ENCODE data around the gene NLGN1. TPM values are rescaled to one million over a fixed set of nuclear protein-coding genes. Genes with fewer than 3 reads are reported as not detected.

The NLGN1 gene
- total and polyA plus RNA-seq, 2 experiments from 2014 or later = 5.1 to 11.2 TPM

- WGBS (ENCODE audit: low lambda C conversion rate, missing lambda C conversion rate) = 88% methylated on average over 1 of the region's 1 CpG
- Histone ChIP-seq H3K27me3 (no peaks in the 10 kb centered on the region), H3K9me3 (ENCODE audit: low read depth) (no peaks in the 10 kb centered on the region), H4K20me1 (ENCODE audit: insufficient read depth, poor library complexity, severe bottlenecking) (no peaks in the 10 kb centered on the region), H3K36me3 (replicated peaks; ENCODE audit: insufficient read depth, low read depth) (no peaks in the 10 kb centered on the region), H2AFZ (no peak overlapping the region), H3K79me2 (no peaks in the 10 kb centered on the region), H3K4me2 (no peak overlapping the region), H3K9me2 (replicated peaks; ENCODE audit: insufficient read depth) (no peaks in the 10 kb centered on the region), H3K4me3 (no peak overlapping the region), H3K27ac (no peak overlapping the region), H3K4me1 (ENCODE audit: insufficient read depth) (peaks cover 12% of the 10 kb centered on the region)
- TF ChIP-seq EZH2phosphoT487 (IDR thresholded peaks at IDR 0.05; ENCODE audit: low read depth, severe bottlenecking, unreplicated experiment) (no peak), EZH2 (IDR thresholded peaks at IDR 0.05; ENCODE audit: borderline replicate concordance) (no peak)
- TF ChIP-seq, protein P1, sequence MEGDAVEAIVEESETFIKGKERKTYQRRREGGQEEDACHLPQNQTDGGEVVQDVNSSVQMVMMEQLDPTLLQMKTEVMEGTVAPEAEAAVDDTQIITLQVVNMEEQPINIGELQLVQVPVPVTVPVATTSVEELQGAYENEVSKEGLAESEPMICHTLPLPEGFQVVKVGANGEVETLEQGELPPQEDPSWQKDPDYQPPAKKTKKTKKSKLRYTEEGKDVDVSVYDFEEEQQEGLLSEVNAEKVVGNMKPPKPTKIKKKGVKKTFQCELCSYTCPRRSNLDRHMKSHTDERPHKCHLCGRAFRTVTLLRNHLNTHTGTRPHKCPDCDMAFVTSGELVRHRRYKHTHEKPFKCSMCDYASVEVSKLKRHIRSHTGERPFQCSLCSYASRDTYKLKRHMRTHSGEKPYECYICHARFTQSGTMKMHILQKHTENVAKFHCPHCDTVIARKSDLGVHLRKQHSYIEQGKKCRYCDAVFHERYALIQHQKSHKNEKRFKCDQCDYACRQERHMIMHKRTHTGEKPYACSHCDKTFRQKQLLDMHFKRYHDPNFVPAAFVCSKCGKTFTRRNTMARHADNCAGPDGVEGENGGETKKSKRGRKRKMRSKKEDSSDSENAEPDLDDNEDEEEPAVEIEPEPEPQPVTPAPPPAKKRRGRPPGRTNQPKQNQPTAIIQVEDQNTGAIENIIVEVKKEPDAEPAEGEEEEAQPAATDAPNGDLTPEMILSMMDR (IDR thresholded peaks at IDR 0.05; ENCODE audit: poor library complexity) = no peak
- DNase-seq (ENCODE audit: low spot score) = no peak
Measured at GRCh38 chr3:174308736-174309135, 911.2 kb downstream of the NLGN1 start.

- no peak for DNase-seq (ENCODE audit: low spot score)
- Histone ChIP-seq H3K4me3 (no peak overlapping the region), H3K79me2 (no peaks in the 10 kb centered on the region), H4K20me1 (ENCODE audit: insufficient read depth, poor library complexity, severe bottlenecking) (no peaks in the 10 kb centered on the region), H3K4me1 (ENCODE audit: insufficient read depth) (no peaks in the 10 kb centered on the region), H3K27me3 (no peaks in the 10 kb centered on the region), H3K9me2 (replicated peaks; ENCODE audit: insufficient read depth) (no peaks in the 10 kb centered on the region), H3K36me3 (replicated peaks; ENCODE audit: insufficient read depth, low read depth) (no peaks in the 10 kb centered on the region), H3K4me2 (no peak overlapping the region), H2AFZ (no peak overlapping the region), H3K9me3 (ENCODE audit: low read depth) (no peaks in the 10 kb centered on the region), H3K27ac (no peak overlapping the region)
- TF ChIP-seq, protein P1 (IDR thresholded peaks at IDR 0.05; ENCODE audit: poor library complexity) = no peak
- TF ChIP-seq EZH2phosphoT487 (IDR thresholded peaks at IDR 0.05; ENCODE audit: low read depth, severe bottlenecking, unreplicated experiment) = no peak
- TF ChIP-seq EZH2 (IDR thresholded peaks at IDR 0.05; ENCODE audit: borderline replicate concordance) = no peak
- 59% methylated on average over 7 of the region's 7 CpGs for WGBS (ENCODE audit: low lambda C conversion rate, missing lambda C conversion rate)
Measured at GRCh38 chr3:174310475-174310983, 913.0 kb downstream of the NLGN1 start.

- Histone ChIP-seq H3K36me3 (replicated peaks; ENCODE audit: insufficient read depth, low read depth) (no peaks in the 10 kb centered on the region), H3K27ac (no peak overlapping the region), H3K4me1 (ENCODE audit: insufficient read depth) (peaks cover 10% of the 10 kb centered on the region), H3K9me3 (ENCODE audit: low read depth) (no peaks in the 10 kb centered on the region), H3K27me3 (no peaks in the 10 kb centered on the region), H4K20me1 (ENCODE audit: insufficient read depth, poor library complexity, severe bottlenecking) (no peaks in the 10 kb centered on the region), H3K4me2 (no peak overlapping the region), H3K9me2 (replicated peaks; ENCODE audit: insufficient read depth) (no peaks in the 10 kb centered on the region), H2AFZ (no peak overlapping the region), H3K79me2 (no peaks in the 10 kb centered on the region), H3K4me3 (no peak overlapping the region)
- DNase-seq (ENCODE audit: low spot score) = no peak
- no peak for TF ChIP-seq EZH2 (IDR thresholded peaks at IDR 0.05; ENCODE audit: borderline replicate concordance)
- TF ChIP-seq, protein P1 (IDR thresholded peaks at IDR 0.05; ENCODE audit: poor library complexity) = no peak
- no peak for TF ChIP-seq EZH2phosphoT487 (IDR thresholded peaks at IDR 0.05; ENCODE audit: low read depth, severe bottlenecking, unreplicated experiment)
- 44% methylated on average over 2 of the region's 2 CpGs for WGBS (ENCODE audit: low lambda C conversion rate, missing lambda C conversion rate)
Measured at GRCh38 chr3:174315225-174315624, 917.7 kb downstream of the NLGN1 start.

Data from hepatocyte (in vitro differentiated cells).